ENCODE data around the gene RAPGEF4. TPM values are rescaled to one million over a fixed set of nuclear protein-coding genes. Genes with fewer than 3 reads are reported as not detected.

The RAPGEF4 gene
- total and polyA plus RNA-seq, 2 of the 13 experiments (the other 11 are each of a cell fraction or from before 2014, with no cell fraction given): 0.78 to 0.91 TPM

- TF ChIP-seq HINFP (CRISPR knock-in tag; IDR thresholded peaks at IDR 0.05; ENCODE audit: low read depth): no peak
- TF ChIP-seq, protein P1, sequence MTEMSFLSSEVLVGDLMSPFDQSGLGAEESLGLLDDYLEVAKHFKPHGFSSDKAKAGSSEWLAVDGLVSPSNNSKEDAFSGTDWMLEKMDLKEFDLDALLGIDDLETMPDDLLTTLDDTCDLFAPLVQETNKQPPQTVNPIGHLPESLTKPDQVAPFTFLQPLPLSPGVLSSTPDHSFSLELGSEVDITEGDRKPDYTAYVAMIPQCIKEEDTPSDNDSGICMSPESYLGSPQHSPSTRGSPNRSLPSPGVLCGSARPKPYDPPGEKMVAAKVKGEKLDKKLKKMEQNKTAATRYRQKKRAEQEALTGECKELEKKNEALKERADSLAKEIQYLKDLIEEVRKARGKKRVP (CRISPR knock-in tag; IDR thresholded peaks at IDR 0.05): peak in 1 of 2 experiments; percentile 34; a peak in 1 of 4 replicates
- TF ChIP-seq ZNF839 (CRISPR knock-in tag; IDR thresholded peaks at IDR 0.05; ENCODE audit: borderline replicate concordance): no peak
- TF ChIP-seq HDAC6 (IDR thresholded peaks at IDR 0.05; ENCODE audit: low read depth, low read length): no peak
- no peak for TF ChIP-seq DMTF1 (CRISPR knock-in tag; IDR thresholded peaks at IDR 0.05)
- no peak for TF ChIP-seq AKNA (CRISPR knock-in tag; IDR thresholded peaks at IDR 0.05; ENCODE audit: borderline replicate concordance)
- TF ChIP-seq ZKSCAN8 (CRISPR knock-in tag; IDR thresholded peaks at IDR 0.05; ENCODE audit: borderline replicate concordance): 0 out of 2 replicates have a peak, but pooled peaks have one; percentile 28
- TF ChIP-seq JUN (CRISPR knock-in tag; IDR thresholded peaks at IDR 0.05): no peak
- no peak for TF ChIP-seq SAFB2 (CRISPR knock-in tag; IDR thresholded peaks at IDR 0.05; ENCODE audit: borderline replicate concordance, low read depth)
- no peak for TF ChIP-seq PBX2 (CRISPR knock-in tag; IDR thresholded peaks at IDR 0.05)
- TF ChIP-seq, protein P2, sequence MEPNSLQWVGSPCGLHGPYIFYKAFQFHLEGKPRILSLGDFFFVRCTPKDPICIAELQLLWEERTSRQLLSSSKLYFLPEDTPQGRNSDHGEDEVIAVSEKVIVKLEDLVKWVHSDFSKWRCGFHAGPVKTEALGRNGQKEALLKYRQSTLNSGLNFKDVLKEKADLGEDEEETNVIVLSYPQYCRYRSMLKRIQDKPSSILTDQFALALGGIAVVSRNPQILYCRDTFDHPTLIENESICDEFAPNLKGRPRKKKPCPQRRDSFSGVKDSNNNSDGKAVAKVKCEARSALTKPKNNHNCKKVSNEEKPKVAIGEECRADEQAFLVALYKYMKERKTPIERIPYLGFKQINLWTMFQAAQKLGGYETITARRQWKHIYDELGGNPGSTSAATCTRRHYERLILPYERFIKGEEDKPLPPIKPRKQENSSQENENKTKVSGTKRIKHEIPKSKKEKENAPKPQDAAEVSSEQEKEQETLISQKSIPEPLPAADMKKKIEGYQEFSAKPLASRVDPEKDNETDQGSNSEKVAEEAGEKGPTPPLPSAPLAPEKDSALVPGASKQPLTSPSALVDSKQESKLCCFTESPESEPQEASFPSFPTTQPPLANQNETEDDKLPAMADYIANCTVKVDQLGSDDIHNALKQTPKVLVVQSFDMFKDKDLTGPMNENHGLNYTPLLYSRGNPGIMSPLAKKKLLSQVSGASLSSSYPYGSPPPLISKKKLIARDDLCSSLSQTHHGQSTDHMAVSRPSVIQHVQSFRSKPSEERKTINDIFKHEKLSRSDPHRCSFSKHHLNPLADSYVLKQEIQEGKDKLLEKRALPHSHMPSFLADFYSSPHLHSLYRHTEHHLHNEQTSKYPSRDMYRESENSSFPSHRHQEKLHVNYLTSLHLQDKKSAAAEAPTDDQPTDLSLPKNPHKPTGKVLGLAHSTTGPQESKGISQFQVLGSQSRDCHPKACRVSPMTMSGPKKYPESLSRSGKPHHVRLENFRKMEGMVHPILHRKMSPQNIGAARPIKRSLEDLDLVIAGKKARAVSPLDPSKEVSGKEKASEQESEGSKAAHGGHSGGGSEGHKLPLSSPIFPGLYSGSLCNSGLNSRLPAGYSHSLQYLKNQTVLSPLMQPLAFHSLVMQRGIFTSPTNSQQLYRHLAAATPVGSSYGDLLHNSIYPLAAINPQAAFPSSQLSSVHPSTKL (CRISPR knock-in tag; IDR thresholded peaks at IDR 0.05): peak; percentile 59
Observed at GRCh38 chr2:173027181-173028128, 291.8 kb downstream of the RAPGEF4 start (continued).

Data from HepG2 (cell line).